Hepatocyte (in vitro differentiated cells): Measurements from ENCODE around the gene GRIN2B. TPM values are rescaled to one million over a fixed set of nuclear protein-coding genes. Genes with fewer than 3 reads are reported as not detected.

Experiments used
- DNase-seq: peaks from one replicate; pipeline ENCODE4 v3.0.0-alpha.2; 2016; ENCODE audit warnings: low spot score
- H2AFZ ChIP-seq: fragments of 200-600 bp; sonication (generic); 2 replicates; pipeline ENCODE4 v1.6.0; 2016; ENCODE audit warnings: antibody characterized with exemption, mild to moderate bottlenecking
- H3K27ac ChIP-seq: fragments of 200-600 bp; sonication (generic); 2 replicates; pipeline ENCODE4 v1.5.1; 2016; ENCODE audit warnings: mild to moderate bottlenecking
- H3K27me3 ChIP-seq: fragments of 200-600 bp; sonication (generic); 2 replicates; pipeline ENCODE4 v1.6.1; 2016
- H3K36me3 ChIP-seq: fragments of 200-600 bp; sonication (generic); replicated peaks from 2 replicates; pipeline ENCODE4 v1.5.1; 2016; ENCODE audit warnings: low read depth; ENCODE audit not compliant: insufficient read depth
- H3K4me1 ChIP-seq: fragments of 200-600 bp; sonication (generic); 2 replicates; pipeline ENCODE4 v1.5.1; 2016; ENCODE audit warnings: mild to moderate bottlenecking, moderate library complexity; ENCODE audit not compliant: insufficient read depth
- H3K4me2 ChIP-seq: fragments of 200-600 bp; sonication (generic); 2 replicates; pipeline ENCODE4 v1.6.0; 2016
- H3K4me3 ChIP-seq: fragments of 200-600 bp; sonication (generic); 2 replicates; pipeline ENCODE4 v1.5.1; 2016; ENCODE audit warnings: mild to moderate bottlenecking
- H3K79me2 ChIP-seq: fragments of 200-600 bp; sonication (generic); 2 replicates; pipeline ENCODE4 v1.6.0; 2017; ENCODE audit warnings: mild to moderate bottlenecking
- H3K9me2 ChIP-seq: fragments of 200-600 bp; sonication (generic); replicated peaks from 2 replicates; pipeline ENCODE4 v1.6.0; 2017; ENCODE audit warnings: mild to moderate bottlenecking; ENCODE audit not compliant: insufficient read depth
- H3K9me3 ChIP-seq: fragments of 200-600 bp; sonication (generic); 2 replicates; pipeline ENCODE4 v1.5.1; 2016; ENCODE audit warnings: low read depth, mild to moderate bottlenecking
- H4K20me1 ChIP-seq: fragments of 200-600 bp; sonication (generic); 2 replicates; pipeline ENCODE4 v1.6.0; 2016; ENCODE audit warnings: mild to moderate bottlenecking; ENCODE audit not compliant: insufficient read depth, poor library complexity, severe bottlenecking
- EZH2 ChIP-seq: fragments of 200-600 bp; sonication (generic); IDR thresholded peaks from 2 replicates; pipeline ENCODE4 v1.6.1; 2016; ENCODE audit warnings: antibody characterized with exemption, mild to moderate bottlenecking, borderline replicate concordance
- EZH2phosphoT487 ChIP-seq: fragments of 200-600 bp; sonication (generic); IDR thresholded peaks from one replicate; pipeline ENCODE4 v1.6.1; 2018; ENCODE audit warnings: antibody characterized with exemption, mild to moderate bottlenecking, low read depth, moderate library complexity; ENCODE audit not compliant: unreplicated experiment, severe bottlenecking
- WGBS: methylation state at CpG from one replicate; pipeline ENCODE4 v1.1.6; 2016; ENCODE audit warnings: low lambda C conversion rate; ENCODE audit errors: missing lambda C conversion rate; 5-methylcytosine and 5-hydroxymethylcytosine counted together
- polyA plus RNA-seq: library from polyadenylated mRNA; unstranded; fragments of >200 nt; fragmentation: Nextera tagmentation; extraction: Ambion mirVana; gene quantifications from 2 replicates; pipeline ENCODE4 v1.2.1, GENCODE V29; 2016
- total RNA-seq: library from RNA; depleted of rRNA; stranded (reverse); fragments of >200 nt; gene quantifications from 2 replicates; pipeline ENCODE4 v1.2.3, GENCODE V29; 2014
- TF ChIP-seq, protein P1 (sequence below): fragments of 200-600 bp; sonication (generic); IDR thresholded peaks from 2 replicates; pipeline ENCODE4 v1.5.1; 2016; ENCODE audit warnings: antibody characterized with exemption, mild to moderate bottlenecking; ENCODE audit not compliant: poor library complexity

GRIN2B gene
- total and polyA plus RNA-seq, 2 experiments from 2014 or later = 0.60 to 0.75 TPM

DNA sequence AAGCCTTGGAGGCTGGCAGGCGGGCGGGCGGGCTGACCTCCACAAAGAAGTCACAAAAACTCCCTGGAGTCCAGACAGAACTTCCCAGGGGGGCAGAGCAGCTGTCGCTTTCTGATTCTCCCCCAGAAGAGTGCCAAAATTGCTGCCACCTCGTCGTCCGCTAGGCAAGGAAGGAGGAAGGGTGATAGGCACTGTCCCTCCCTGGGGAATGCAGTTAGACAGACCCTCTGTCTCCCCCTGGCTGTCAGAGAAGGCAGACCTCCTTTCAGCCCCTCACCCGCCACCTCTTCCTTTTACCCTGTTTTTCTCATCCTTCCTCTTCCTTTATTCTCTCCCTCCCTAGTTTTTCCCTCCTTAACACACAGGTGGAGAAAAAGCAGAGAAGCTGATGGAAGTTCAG is 18.7 kb downstream of the GRIN2B start:
- Histone ChIP-seq H3K9me3 (no peaks in the 10 kb centered on the region), H3K27me3 (peaks cover 10% of the 10 kb centered on the region), H3K36me3 (no peaks in the 10 kb centered on the region), H3K27ac (no peak overlapping the region), H3K4me1 (no peaks in the 10 kb centered on the region), H3K4me2 (no peak overlapping the region), H2AFZ (no peak overlapping the region), H3K79me2 (no peaks in the 10 kb centered on the region), H4K20me1 (no peaks in the 10 kb centered on the region), H3K4me3 (no peak overlapping the region), H3K9me2 (no peaks in the 10 kb centered on the region)
- no peak for DNase-seq
- TF ChIP-seq EZH2 (no peak), EZH2phosphoT487 (no peak)
- TF ChIP-seq, protein P1, sequence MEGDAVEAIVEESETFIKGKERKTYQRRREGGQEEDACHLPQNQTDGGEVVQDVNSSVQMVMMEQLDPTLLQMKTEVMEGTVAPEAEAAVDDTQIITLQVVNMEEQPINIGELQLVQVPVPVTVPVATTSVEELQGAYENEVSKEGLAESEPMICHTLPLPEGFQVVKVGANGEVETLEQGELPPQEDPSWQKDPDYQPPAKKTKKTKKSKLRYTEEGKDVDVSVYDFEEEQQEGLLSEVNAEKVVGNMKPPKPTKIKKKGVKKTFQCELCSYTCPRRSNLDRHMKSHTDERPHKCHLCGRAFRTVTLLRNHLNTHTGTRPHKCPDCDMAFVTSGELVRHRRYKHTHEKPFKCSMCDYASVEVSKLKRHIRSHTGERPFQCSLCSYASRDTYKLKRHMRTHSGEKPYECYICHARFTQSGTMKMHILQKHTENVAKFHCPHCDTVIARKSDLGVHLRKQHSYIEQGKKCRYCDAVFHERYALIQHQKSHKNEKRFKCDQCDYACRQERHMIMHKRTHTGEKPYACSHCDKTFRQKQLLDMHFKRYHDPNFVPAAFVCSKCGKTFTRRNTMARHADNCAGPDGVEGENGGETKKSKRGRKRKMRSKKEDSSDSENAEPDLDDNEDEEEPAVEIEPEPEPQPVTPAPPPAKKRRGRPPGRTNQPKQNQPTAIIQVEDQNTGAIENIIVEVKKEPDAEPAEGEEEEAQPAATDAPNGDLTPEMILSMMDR = peak; percentile 23
- WGBS = 86% methylated on average over 8 of the region's 8 CpGs

DNA sequence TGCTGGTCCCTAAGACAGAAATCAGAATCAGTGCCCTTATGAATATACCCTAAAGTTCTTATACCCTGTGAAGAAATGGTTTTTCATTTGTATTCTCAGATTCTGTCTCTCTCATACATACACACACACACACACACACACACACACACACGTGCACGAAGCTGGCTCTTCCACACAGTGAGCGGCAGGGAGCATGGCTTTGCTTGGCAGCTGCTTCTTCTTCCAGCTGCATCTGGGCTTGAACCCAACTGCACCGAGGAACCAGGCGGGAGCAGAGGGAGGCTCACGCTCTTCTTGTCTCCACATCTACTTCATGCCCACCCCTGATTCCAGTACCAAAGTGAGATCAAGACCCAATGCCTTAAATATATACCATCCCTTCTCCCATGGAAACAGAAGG is 19.4 kb downstream of the GRIN2B start:
- no peaks in the 10 kb centered on the region for H3K9me2 ChIP-seq
- H3K79me2 ChIP-seq = no peaks in the 10 kb centered on the region
- no peak overlapping the region for H3K27ac ChIP-seq
- no peak overlapping the region for H3K4me3 ChIP-seq
- H3K36me3 ChIP-seq = no peaks in the 10 kb centered on the region
- no peak overlapping the region for H3K4me2 ChIP-seq
- no peaks in the 10 kb centered on the region for H4K20me1 ChIP-seq
- 83% methylated on average over 6 of the region's 6 CpGs for WGBS
- H3K9me3 ChIP-seq = no peaks in the 10 kb centered on the region
- DNase-seq = no peak
- H3K27me3 ChIP-seq = peaks cover 10% of the 10 kb centered on the region
- no peaks in the 10 kb centered on the region for H3K4me1 ChIP-seq
- no peak overlapping the region for H2AFZ ChIP-seq
- TF ChIP-seq EZH2phosphoT487 (no peak), EZH2 (no peak)
- TF ChIP-seq, protein P1 = no peak

DNA sequence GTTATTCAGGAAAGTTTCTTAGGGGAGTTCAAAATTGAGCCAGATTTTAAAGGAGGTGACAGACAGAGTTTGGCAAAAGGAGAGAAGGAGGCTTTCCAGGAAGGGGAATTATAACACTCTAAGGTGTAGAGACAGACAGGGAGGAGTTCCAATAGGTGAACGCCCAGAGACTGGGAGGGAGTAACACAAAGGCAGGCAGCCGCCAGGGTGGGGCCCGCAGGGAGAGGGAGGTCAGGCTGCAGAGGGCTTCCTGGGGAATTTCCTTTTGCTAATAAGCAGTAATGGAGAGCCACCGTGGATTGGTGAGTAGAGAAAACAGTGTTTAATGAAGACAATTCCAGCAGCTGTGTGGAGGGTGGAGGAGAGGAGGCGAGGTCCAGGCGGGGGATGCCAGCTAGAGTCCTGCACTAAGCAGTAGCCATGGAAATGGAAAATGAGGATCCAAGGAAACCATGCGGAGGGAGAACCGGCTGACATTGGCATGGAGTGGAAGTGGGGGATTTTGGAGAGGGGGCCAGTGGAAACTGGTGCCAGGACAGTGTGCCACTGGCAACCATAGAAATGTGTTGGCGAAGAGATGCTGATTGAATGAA is 22.2 kb downstream of the GRIN2B start:
- no peak overlapping the region for H3K4me2 ChIP-seq
- no peak overlapping the region for H3K4me3 ChIP-seq
- WGBS = 90% methylated on average over 9 of the region's 9 CpGs

More for the DNA sequence above, 22.2 kb downstream of the GRIN2B start:
- no peak overlapping the region for H2AFZ ChIP-seq
- no peak for TF ChIP-seq EZH2phosphoT487
- TF ChIP-seq EZH2 = no peak
- TF ChIP-seq, protein P1 = no peak
- H3K27me3 ChIP-seq = peaks cover 4% of the 10 kb centered on the region
- no peak for DNase-seq
- no peaks in the 10 kb centered on the region for H3K9me3 ChIP-seq
- H3K9me2 ChIP-seq = no peaks in the 10 kb centered on the region
- H3K79me2 ChIP-seq = no peaks in the 10 kb centered on the region
- H3K36me3 ChIP-seq = no peaks in the 10 kb centered on the region
- H3K4me1 ChIP-seq = no peaks in the 10 kb centered on the region
- H3K27ac ChIP-seq = no peak overlapping the region
- no peaks in the 10 kb centered on the region for H4K20me1 ChIP-seq
